HG03103 (cell line): ENCODE data around the gene EPHA3.

Source experiments
- ATAC-seq: cut with Tn5 transposase; IDR thresholded peaks from one replicate; pipeline ENCODE4 v1.9.1; 2021; ENCODE audit warnings: low read depth; ENCODE audit not compliant: unreplicated experiment

The EPHA3 gene

DNA sequence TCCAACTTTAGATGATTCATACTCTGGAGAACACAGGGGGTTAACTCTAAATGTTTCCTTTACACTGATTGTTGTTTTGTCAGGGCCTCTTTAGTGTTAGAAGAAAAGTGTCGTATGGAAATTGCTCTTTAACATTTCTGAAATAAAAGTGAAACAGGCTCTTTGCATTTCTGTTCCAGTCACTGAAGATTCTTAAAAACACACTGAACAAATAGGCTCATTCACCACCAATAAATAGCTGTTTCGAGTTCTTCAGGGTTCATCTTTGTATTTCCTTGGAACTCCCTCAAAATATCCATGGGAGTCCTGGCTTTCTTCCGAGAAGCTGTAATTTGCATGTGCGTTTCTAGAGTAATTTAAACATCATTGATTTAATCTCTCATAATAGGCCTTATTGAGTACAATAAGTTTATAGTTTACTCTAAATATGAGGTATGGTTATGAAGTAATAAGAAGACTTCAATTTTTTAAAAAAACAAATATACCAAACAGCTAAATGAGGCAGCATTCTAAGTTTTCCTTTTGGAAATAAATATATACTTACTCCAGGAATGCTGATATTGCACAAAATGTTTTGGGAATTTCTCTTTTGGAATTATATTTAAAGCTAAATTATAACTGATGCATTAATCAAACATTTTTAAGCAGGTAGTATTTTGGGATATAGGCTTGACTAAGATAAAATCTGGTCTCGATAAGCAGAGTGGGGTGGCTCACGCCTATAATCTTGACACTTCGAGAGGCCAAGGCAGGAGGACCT, 327.4 kb downstream of the EPHA3 start:
- no peak for ATAC-seq

DNA sequence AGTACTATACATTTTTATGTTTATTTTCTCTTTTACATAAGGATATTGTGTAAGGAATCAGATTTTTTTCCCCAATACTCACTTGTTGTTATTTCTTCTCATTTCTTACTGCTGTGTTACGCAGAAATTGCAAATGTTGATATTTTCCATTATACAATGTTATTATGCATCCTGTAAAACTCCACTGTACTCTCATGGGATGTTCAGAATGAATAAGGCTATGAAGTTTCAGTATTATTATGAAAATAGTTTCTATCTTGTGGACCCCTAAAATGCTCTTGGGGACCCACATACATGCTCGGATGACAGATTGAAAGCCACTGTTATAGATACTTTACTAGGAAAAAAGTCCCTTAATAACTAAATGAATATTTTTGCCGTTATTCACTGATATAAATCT, 329.4 kb downstream of the EPHA3 start:
- no peak for ATAC-seq

DNA sequence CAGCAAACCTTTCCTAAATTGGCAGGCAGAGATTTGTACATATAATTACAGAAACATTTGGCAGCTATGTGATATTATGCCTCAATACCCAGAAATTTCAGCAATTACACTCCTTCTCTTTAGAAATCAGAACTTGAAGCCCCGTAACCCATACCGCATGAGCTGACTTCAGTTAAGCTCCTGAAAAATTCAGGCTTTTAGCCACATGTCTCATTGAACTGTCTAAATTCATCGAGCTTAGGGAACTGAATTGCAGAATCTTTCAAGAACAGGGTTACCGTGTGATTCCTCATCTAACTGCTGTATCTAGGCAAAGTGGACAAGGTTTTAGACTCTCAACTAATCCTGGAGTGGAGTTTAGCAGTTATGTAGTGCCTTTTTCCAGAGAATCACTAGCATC, 333.0 kb downstream of the EPHA3 start:
- no peak for ATAC-seq

DNA sequence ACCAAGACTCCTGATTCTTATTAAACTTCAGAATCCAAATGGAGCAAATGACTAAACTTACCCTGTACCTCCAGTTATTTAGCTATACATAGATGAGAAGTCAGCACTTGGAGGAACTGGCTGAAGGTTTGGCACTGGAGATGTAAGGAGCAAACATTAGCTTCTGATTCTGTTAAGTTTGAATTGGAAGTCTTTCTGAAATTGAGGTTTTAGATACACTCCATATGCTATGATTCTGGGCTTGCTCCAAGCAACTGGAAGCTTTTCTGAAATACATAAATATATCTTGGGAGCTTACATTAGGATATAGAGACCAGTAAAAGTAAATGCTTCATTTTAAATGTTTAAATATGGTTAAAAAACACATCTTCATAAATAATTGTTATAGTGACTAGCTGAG, 333.7 kb downstream of the EPHA3 start:
- no peak for ATAC-seq

DNA sequence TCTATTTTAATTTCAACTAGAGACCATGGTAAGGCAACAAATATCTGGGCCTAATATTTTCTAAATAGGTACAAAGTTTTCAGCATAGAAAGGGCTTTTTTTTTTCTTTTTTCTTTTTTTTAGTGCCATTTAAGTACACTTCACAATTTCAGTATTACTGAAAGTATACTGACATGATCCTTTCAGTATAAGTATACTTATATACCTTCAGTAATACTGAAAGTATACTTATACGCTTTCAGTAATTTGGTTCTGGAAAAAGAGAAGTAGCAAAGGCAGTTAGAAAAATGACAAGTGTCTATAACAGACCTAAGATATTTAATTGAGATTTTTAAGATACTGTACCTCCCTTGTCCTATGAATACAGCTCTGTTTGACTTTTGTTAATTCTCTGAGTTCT, 339.2 kb downstream of the EPHA3 start:
- no peak for ATAC-seq

DNA sequence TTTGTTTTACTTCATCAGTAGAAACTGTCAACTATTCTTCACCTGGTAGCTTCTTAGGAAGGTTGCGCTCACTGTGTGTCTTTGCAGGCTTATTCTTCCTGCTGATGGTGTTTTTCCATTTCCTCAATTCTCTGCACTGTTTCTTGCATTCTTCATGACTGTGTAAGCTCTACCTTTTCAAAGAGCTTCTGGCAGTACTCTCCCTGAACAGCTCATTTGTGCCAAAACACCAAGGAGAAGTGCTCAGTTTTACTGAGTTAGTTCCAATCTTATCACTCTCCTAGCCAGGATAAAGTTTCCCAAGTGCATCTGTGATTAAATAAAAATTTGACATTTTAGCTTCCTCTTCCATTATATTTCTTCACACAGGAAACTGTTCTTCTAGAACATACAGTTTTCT, 339.8 kb downstream of the EPHA3 start:
- ATAC-seq, result no peak

DNA sequence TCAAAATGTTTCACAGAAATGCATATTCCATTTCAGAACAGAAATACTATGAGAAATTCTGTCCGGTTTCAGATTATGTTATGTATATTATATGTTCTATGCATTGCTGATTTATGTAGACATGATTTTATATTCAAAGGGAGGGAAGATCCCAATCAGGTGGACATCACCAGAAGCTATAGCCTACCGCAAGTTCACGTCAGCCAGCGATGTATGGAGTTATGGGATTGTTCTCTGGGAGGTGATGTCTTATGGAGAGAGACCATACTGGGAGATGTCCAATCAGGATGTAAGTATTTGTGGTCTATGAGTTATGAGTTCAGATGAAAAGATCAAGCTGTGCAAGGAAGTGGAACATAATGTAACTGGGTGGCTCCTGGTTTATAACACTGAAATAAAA, 341.7 kb downstream of the EPHA3 start:
- ATAC-seq, result no peak

DNA sequence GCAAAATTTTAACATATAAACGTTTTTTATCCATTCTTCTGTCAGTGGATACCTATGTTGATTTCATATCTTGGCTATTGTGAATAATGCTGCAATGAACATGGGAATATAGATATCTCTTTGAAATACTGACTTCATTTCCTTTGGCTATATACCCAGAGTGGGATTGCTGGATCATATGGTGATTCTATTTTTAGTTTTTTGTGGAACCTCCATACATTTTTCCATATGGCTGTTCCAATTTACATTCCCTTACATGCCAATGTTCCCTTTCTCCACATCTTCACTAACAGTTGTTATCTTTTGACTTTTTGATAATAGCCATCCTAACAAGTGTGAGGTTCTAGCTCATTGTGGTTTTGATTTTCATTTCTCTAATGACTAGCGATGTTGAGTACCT, 344.6 kb downstream of the EPHA3 start:
- ATAC-seq, result no peak

DNA sequence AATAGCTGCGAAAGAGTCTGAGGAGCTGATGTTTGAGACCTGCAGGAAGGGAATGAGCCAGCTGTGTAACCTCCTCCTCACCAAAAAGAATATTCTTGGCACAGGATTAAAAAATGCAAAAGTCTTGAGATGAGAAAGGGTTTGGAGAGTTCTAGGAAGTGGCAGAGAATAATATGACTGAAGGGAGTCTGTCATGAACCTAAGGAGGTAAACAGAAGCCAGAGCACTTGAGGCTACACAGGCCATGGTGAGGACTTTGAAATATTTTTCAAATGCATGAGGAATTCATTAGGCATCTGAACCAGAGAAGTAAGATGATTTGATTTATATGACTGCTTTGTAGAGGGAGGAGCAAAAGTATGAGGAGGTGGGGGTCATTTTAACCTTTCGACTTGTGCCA, 347.8 kb downstream of the EPHA3 start:
- ATAC-seq, result no peak

DNA sequence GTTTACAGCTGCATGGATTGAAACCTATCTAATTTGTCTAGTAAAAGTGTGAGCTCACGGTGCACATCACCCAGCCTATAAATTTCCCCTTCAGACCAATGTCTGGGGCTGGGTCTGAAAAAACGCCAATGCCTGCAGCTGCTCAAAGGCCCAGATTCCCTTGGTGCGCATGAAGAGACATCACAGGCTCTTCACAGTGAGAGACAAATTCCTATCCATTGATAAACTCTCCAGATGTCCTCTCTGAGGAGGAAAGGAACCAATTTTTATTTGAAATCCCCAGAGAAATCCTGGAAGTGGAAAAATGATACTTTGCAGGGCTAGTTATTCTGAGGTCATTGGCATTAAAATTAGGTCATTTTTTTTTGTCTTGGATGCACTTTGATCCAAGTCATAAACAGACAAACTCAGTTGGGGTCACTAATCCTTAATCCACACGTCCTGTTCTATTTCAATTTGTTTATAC, 360.5 kb downstream of the EPHA3 start:
- no peak for ATAC-seq

DNA sequence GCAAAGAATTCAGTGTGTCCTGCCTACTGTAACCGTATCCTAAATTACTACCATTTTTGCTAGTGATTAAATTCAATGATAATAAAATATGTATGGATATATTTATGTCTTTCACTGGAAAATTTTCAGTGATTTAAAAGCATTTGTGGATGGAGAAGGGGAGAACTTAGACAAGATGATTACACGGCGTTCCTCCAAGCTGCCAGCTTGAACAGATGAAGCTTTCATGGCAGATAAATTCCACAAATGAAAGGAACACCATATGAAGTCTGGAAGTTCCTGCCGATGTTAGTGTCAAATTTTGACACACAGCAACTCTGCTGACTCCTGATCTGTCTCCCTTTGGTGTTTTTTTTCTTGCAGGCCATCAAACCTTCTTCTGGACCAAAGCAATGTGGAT, 364.7 kb downstream of the EPHA3 start:
- no peak for ATAC-seq

DNA sequence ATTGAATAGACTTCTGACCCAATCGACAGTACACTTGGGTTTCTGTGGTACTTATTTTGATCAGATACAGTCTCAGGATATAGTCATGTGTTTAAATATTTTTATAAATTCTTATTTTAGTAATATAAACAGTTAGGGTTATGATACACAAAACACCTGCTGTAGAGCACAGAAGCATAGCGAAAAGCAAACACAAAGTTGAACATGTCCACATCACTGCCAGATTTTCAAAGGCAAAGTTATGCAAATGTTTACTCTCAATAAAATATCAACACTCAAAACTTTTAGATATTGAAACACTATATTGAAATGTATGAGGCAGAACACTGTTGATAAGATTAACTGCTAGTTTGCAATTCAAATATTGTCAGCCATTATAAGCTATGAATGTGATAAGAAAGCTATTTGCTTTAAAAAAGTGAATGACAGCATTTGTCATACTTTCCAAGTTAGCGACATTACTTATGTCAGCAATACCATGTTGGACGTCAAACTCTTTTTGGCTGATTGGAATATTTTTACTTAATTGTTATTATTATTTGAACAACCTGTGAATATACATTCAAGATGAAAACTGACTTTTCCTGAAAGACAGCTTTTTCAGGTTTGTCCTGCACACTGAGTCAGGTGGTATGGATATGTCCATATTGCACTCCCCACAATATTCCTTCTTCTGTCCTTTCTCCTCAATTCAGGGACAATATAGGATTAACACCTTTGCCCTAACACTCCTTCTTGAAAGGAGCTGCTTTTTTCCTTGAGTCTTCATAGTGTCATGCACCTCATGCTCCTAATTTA, 367.1 kb downstream of the EPHA3 start:
- no peak for ATAC-seq

DNA sequence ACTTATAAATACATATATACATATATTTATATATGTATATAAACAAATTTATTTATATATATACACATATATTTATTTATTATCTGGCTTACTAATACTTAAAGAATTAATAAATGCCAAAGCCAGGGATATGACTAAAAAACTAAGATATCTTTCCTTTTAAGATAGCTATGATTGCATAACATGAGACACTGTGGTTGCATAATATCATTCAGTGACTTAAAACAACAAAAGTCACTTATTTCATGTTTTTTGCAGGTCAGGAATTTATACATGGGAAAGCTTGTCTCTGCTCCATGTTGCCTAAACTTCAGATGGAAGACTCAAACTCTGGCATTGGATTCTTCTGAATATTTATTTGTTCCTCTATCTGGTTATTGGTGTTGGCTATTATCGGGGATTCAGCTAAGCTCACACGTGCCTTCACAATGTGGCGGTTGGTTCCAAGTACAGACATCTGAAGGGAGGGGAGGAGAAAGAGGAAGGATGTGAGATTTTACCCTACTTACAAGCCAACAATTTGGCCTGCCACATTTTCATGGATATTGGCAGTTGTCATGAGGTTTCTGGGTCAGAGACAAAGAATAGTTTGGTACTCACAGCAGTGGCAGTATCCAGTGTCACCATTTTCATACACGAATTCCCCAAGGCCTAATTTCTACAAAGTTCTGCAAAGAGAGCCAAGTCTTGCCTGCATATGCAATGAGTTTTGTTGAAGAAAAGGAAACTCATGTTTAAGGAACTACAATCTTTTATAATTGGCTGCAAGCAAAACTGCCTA, 381.6 kb downstream of the EPHA3 start:
- no peak for ATAC-seq

DNA sequence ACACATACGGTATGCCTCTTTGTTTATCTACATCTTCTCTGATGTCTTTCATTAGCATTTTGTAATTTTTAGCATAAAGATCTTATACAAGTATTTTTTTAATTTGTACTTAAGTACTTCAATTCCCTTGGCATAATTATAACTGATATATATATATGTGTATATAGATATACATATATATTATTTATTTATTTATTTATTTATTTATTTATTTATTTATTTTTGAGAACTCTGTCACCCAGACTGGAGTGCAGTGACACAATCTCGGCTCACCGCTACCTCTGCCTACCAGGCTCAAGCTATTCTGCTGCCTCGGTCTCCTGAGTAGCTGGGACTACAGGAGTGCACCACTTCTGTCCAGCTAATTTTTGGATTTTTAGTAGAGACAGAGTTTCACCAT, 382.7 kb downstream of the EPHA3 start:
- no peak for ATAC-seq

DNA sequence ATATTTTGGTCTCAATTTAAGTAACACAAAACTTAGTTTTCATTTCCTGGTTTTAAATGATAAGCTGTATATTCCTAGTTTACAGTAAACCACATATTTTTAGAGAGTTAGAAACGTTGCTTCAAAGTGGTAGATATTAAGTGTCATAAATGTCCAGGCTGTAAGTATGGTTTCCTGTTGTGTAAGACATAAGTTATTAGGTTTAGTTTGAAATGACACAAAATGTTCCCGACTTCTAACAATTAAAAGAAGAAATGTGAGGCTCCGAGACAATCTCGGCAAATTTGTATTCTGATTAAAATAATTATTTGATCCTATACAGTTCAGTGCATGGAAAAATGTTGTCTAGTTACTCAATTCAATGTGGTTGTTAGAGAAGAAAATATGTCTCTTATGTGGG, 387.3 kb downstream of the EPHA3 start:
- no peak for ATAC-seq

DNA sequence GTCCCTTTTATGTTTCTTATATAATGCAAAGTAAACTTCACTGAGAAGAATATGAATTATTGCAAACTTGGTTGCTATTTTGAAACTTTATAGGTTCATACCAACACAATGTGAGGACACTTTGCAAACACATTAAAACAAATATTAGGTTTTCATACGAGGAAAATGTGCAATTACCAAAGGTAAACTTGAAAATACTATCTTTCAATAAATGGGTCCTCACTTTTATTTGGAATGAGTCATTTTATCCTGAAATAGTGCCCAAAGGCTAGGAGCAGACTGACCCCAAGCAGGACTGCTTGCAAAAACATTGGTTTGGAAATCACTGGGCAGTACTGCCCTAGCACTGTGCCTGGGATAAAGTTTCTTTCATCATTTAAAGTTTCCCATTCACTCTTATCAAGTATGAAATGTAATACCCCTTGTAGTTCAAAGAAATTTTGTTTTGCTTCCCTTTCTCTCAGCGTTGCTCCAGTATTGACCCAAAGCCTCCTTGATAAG, 396.5 kb downstream of the EPHA3 start:
- no peak for ATAC-seq

DNA sequence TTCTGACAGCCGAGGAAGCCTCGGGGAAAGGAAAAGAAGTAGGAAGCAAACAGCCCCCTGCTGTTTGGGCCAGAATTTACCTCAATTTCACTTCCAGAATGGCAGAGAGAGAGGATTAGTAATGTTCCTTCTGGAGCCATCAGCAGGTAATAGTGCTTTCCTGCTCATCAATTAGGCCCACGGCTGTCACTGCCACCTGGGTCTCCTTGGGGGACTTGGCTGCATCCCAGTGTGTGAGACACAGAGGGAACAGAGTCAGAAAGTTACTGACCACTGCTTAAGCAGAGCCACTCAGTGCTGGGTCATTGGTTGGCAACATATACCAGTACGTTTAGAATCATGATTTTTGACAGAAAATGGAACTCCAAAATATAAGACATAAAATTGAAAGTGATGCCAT, 397.0 kb downstream of the EPHA3 start:
- no peak for ATAC-seq

DNA sequence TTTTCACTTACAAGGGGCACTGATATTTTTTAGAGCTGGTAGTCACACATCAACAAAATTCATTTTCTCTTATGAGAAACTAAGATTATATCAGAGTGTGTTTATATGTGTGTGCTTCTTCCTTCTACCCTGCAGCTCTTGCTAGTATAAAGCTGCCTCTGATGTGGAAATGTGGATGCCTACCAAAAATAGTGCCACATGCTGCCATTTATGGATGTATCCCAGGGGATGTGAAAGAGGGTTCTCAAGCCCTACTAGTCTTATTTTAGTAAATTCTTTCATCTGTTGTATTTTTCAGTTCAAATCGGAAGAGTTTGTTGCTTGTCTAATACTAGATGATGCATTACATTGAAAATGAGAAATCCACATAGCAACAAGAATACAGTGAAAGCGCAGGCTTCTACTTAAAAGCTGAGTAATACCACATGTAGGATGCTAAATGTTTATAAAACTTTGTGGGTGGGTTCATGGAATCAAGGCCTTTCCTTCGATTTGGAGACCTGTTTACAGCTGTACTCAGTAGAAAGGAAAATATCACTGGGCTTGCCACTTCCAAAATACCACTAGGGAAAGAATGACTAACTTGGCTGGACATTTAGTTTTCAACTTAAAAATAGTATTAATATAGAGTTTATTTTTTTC, 399.2 kb downstream of the EPHA3 start:
- no peak for ATAC-seq

DNA sequence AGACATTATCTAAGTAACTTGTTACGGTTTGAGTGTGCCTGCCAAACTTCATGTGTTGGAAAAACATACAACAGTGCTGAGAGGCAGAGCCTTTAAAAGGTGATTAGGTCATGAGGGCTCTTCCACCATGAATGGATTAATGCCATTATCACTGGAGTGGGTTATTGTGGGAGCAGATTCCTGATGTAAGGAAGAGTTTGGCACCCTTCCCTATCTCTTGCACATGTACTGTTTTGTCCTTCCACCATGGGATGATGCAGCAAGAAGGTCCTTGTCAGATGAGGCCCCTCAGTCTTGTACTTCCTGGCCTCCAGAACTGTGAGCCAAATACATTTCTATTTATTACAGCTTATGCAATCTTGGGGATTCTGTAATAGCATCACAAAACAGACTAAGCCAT, 413.9 kb downstream of the EPHA3 start:
- no peak for ATAC-seq

DNA sequence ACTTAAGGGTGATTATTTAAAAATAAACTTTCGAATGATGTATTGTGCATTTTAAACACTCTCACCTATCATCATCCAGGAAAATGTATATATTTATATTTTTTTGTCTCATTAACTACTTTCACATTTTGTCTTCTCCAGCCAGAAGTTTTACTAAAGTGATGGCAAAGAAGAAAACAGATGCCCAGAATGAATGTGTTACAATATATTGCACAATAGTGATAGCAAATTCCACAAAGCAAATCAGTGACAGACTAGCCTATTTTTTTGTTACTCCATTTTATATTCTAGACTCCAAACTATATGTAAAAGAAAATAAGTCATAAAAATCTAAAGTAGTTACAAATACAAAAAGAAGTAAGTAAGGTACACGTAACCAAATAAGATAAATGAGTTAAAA, 414.7 kb downstream of the EPHA3 start:
- no peak for ATAC-seq

DNA sequence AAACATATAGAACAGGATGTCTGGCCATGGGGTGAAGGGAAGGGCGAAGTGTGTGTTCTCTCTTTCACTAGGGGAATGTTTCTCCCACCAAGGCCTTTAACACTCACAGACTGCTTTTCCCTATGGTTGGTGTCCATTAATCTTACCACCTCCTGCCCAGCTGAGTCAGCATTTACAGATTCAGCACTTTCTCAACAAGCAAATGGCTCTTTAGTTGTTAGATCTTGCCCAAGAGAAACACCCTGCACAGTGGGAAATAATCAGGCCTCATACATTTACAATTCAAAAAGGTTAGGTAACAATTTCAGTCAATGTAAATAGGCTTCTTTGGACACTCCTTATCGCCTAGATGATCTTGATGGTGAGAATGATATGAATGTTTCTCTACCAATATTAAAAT, 418.2 kb downstream of the EPHA3 start:
- ATAC-seq, result no peak
